H1 (cell line): ENCODE data around the gene CYB561A3. TPM values are rescaled to one million over a fixed set of nuclear protein-coding genes. Genes with fewer than 3 reads are reported as not detected.

Experiments
- ASH2L ChIP-seq: fragments of 200-600, 300-600 bp; sonication (generic); IDR thresholded peaks from one replicate; pipeline ENCODE4 v1.7.1; 2017; ENCODE audit warnings: low read length
- EZH2 ChIP-seq: fragments of 200-600 bp; sonication (generic); IDR thresholded peaks from 2 replicates; pipeline ENCODE4 v1.7.1; 2012; ENCODE audit warnings: low read depth, mild to moderate bottlenecking, moderate library complexity, low read length, inconsistent platforms; ENCODE audit not compliant: severe bottlenecking
- HDAC2 ChIP-seq, 2 experiments: fragments of 300-600 bp in 1 of 2; sonication (generic) in 1 of 2; IDR thresholded peaks; 2 replicates each; pipeline ENCODE4 v1.6.1; 2011 to 2012; ENCODE audit warnings: low read depth in 2 of 2, low read length in 2 of 2, mild to moderate bottlenecking in 2 of 2, moderate library complexity in 2 of 2, borderline replicate concordance in 1 of 2, inconsistent platforms in 1 of 2
- JUND ChIP-seq: IDR thresholded peaks from 2 replicates; pipeline ENCODE4 v1.6.1; 2011; ENCODE audit warnings: mild to moderate bottlenecking, improper control_type of control experiment, low read length
- NANOG ChIP-seq: IDR thresholded peaks from 2 replicates; pipeline ENCODE4 v1.6.1; 2011; ENCODE audit warnings: low read length, low read depth, mild to moderate bottlenecking, inconsistent platforms; ENCODE audit not compliant: insufficient read depth, poor library complexity, severe bottlenecking
- POLR2A ChIP-seq, 2 experiments: IDR thresholded peaks; 1 replicate in 1 of 2; 2 replicates in 1 of 2; pipeline ENCODE4 v1.6.1; 2011; ENCODE audit warnings: low read depth in 2 of 2, low read length in 2 of 2, mild to moderate bottlenecking in 2 of 2; ENCODE audit errors: control extremely low read depth in 1 of 2
- TAF7 ChIP-seq: optimal IDR thresholded peaks from 2 replicates; pipeline ENCODE3; 2011; ENCODE audit warnings: low read depth, mild to moderate bottlenecking, inconsistent platforms, low read length, moderate library complexity, borderline replicate concordance
- YY1 ChIP-seq: IDR thresholded peaks from 2 replicates; pipeline ENCODE4 v1.6.1; 2011; ENCODE audit warnings: low read depth, mild to moderate bottlenecking, low read length
- polyA plus RNA-seq, 7 experiments: library from polyadenylated mRNA; depleted of rRNA in 3 of 7; stranded (reverse) in 5 of 7; unstranded in 2 of 7; fragments of >200 nt in 5 of 7; fragments of 200-250 nt in 2 of 7; gene quantifications; 1 replicate in 5 of 7; 2 replicates in 1 of 7; 4 replicates in 1 of 7; pipeline versions ENCODE4 v1.2.1 to v1.2.3, GENCODE V29; 2011 to 2013; ENCODE audit warnings: missing spikeins in 2 of 7, mixed read lengths in 2 of 7
- total RNA-seq: library from RNA; stranded (reverse); fragmentation: NEBNext Ultra II Directional; extraction: Animal tissue kit (Norgen Biotek cat#: 25700); gene quantifications from 2 replicates; pipeline ENCODE4 v1.2.1, GENCODE V29; 2021
- TF ChIP-seq, protein P1 (sequence below): IDR thresholded peaks from 2 replicates; pipeline ENCODE4 v1.6.1; 2012; ENCODE audit warnings: low read length, inconsistent platforms

CYB561A3 gene
- total and polyA plus RNA-seq, 2 of the 8 experiments (the other 6 are each of a cell fraction or from before 2014, with no cell fraction given) = 29.6 to 41.2 TPM

DNA sequence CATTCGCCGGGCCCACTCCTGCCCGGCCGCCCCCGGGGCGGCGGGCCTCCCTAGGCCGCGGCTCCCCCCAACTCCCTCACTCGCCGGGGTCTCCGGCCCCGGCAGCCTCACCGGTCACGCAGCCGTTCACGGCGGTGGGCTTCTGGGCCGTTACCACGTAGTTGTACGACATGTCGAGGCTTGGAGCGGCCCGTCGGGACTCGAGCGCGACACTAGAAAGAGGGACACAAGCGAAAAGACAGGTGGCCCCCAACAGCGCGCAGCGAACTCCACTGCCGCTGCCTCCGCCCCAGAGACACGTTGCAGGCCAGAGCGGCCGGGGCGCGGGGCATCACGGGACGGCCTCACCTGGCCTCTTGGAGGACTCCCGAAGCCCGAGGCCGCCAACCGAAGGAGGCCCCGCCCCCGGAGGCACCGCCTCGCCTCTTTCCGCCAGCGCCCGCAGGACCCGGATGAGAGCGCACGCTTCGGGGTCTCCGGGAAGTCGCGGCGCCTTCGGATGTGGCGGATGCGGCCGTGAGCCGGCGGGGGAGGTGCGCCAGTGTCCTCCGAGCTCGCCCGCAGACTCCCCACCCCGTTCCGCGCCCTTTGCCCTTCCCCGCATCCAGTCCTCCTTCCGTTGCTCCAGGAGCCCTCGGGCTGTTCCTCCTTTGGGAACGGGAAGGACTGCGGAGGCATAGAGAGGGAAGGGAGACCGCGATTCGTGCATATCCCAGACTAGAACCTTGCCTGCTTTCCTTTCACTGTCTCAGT is 28.7 kb downstream of the CYB561A3 start, which contains the start of the genes DDB1 and TKFC (continued):
- no peak for TF ChIP-seq NANOG
- TF ChIP-seq YY1 = no peak
- no peak for TF ChIP-seq EZH2
- peak in 1 of 2 experiments; percentile 58; a peak in 1 of 4 replicates for TF ChIP-seq HDAC2 (IDR thresholded peaks at IDR 0.05; ENCODE audit: borderline replicate concordance in 1 of 2, low read depth in 2 of 2, low read length in 2 of 2)
- TF ChIP-seq TAF7 = peak; percentile 47
- TF ChIP-seq ASH2L = peak; percentile 85
- TF ChIP-seq, protein P1, sequence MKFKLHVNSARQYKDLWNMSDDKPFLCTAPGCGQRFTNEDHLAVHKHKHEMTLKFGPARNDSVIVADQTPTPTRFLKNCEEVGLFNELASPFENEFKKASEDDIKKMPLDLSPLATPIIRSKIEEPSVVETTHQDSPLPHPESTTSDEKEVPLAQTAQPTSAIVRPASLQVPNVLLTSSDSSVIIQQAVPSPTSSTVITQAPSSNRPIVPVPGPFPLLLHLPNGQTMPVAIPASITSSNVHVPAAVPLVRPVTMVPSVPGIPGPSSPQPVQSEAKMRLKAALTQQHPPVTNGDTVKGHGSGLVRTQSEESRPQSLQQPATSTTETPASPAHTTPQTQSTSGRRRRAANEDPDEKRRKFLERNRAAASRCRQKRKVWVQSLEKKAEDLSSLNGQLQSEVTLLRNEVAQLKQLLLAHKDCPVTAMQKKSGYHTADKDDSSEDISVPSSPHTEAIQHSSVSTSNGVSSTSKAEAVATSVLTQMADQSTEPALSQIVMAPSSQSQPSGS = no peak
- TF ChIP-seq POLR2A (IDR thresholded peaks at IDR 0.05; ENCODE audit: control extremely low read depth in 1 of 2, low read depth in 2 of 2, low read length in 2 of 2) = peak; percentile 94 to 96
- 0 out of 2 replicates have a peak, but pooled peaks have one; percentile 7 for TF ChIP-seq JUND
